HepG2 (cell line): ENCODE results near the gene NPFFR1. TPM values are rescaled to one million over a fixed set of nuclear protein-coding genes. Genes with fewer than 3 reads are reported as not detected.

ENCODE experiments used
- ATAC-seq: fragments of 200-7000 bp; cut with Tn5 transposase; 3 replicates; pipeline ENCODE4 v1.9.1; 2020; ENCODE audit warnings: mild to moderate bottlenecking, moderate library complexity
- BruUV-seq: library from RNA; stranded (reverse); fragments of 400-500 nt; replicated peaks from 2 replicates; lab custom pipeline; 2021; lab: Mats Ljungman, UMichigan
- CTCF ChIA-PET: fragments of 300-600 bp; formaldehyde crosslinking; extraction: SDS; loops from one replicate; lab custom pipeline; 2021; ENCODE audit warnings: low total read pairs, inconsistent platforms, low intra/inter-chr PET ratio; lab: Yijun Ruan, JAX
- POLR2A ChIA-PET: fragments of 350-600 bp; sonication (Branson Sonifier 250); formaldehyde crosslinking; loops from one replicate; lab custom pipeline; 2020; ENCODE audit warnings: antibody characterized with exemption, inconsistent platforms; lab: Yijun Ruan, JAX
- DNase-seq: peaks from one replicate; pipeline ENCODE4 v3.0.0-alpha.2; 2015; ENCODE audit warnings: low spot score
- FAIRE-seq: peaks from 3 replicates; lab custom pipeline; 2011; peaks lifted over from hg19 to GRCh38; lab: Jason Lieb, UNC
- H2AFZ ChIP-seq: one replicate; pipeline ENCODE4 v1.6.1; 2011; ENCODE audit warnings: low read length, inconsistent platforms
- H3K27ac ChIP-seq: fragments of 300-600 bp; 3 replicates; pipeline ENCODE4 v1.8.0; 2011; ENCODE audit warnings: mixed run types, mild to moderate bottlenecking, mixed read lengths, low read length, inconsistent platforms; ENCODE audit not compliant: insufficient read depth; ENCODE audit errors: extremely low read length
- H3K27me3 ChIP-seq, 2 experiments: fragments of 200-600 bp in 1 of 2; 2 replicates in 1 of 2; 3 replicates in 1 of 2; pipeline versions ENCODE4 v1.6.0 to v1.8.0; 2011; ENCODE audit warnings: low read length in 2 of 2, mild to moderate bottlenecking in 2 of 2, moderate library complexity in 2 of 2, inconsistent platforms in 1 of 2; ENCODE audit not compliant: insufficient read depth in 2 of 2, control insufficient read depth in 1 of 2
- H3K36me3 ChIP-seq, 2 experiments: fragments of 200-600 bp in 1 of 2; replicated peaks in 1 of 2; 2 replicates in 1 of 2; 3 replicates in 1 of 2; pipeline versions ENCODE4 v1.5.1 to v1.8.0; 2011; ENCODE audit warnings: low read length in 2 of 2, inconsistent platforms in 1 of 2; ENCODE audit not compliant: insufficient read depth in 2 of 2, control insufficient read depth in 1 of 2
- H3K4me1 ChIP-seq: 2 replicates; pipeline ENCODE4 v1.5.1; 2012; ENCODE audit warnings: low read length, inconsistent platforms; ENCODE audit not compliant: insufficient read depth
- H3K4me2 ChIP-seq: 2 replicates; pipeline ENCODE4 v1.6.0; 2011; ENCODE audit warnings: low read depth, low read length, inconsistent platforms
- H3K4me3 ChIP-seq, 3 experiments: fragments of 200-600 bp in 1 of 3; sonication (generic), shearing (Covaris generic) in 1 of 3; replicated peaks in 1 of 3; 2 replicates each; pipeline ENCODE4 v1.5.1; 2011 to 2016; ENCODE audit warnings: low read length in 3 of 3, inconsistent platforms in 2 of 3, low read depth in 2 of 3, mild to moderate bottlenecking in 2 of 3, control low read depth in 1 of 3, mixed read lengths in 1 of 3; ENCODE audit not compliant: insufficient read depth in 1 of 3
- H3K79me2 ChIP-seq: one replicate; pipeline ENCODE4 v1.6.1; 2011; ENCODE audit warnings: low read length, inconsistent platforms; ENCODE audit not compliant: insufficient read depth
- H3K9ac ChIP-seq: 2 replicates; pipeline ENCODE4 v1.6.0; 2011; ENCODE audit warnings: mild to moderate bottlenecking, low read depth, low read length, inconsistent platforms; ENCODE audit not compliant: insufficient read depth
- H3K9me3 ChIP-seq: 2 replicates; pipeline ENCODE4 v1.5.1; 2012; ENCODE audit warnings: mild to moderate bottlenecking, low read length
- H4K20me1 ChIP-seq: 2 replicates; pipeline ENCODE4 v1.6.0; 2011; ENCODE audit warnings: inconsistent platforms, mild to moderate bottlenecking, low read length, moderate library complexity; ENCODE audit not compliant: insufficient read depth
- HNRNPK ChIP-seq: fragments of 200-400 bp; formaldehyde crosslinking; IDR thresholded peaks from 2 replicates; pipeline ENCODE4 v1.6.1; 2018; ENCODE audit warnings: low read length, low read depth, moderate library complexity, mild to moderate bottlenecking; ENCODE audit not compliant: poor library complexity, severe bottlenecking
- NFE2L2 ChIP-seq: fragments of 150-350 bp; IDR thresholded peaks from 2 replicates; pipeline ENCODE4 v1.6.1; 2014; ENCODE audit warnings: low read length
- PCBP2 ChIP-seq: fragments of 200-400 bp; formaldehyde crosslinking; optimal IDR thresholded peaks from 2 replicates; pipeline ENCODE3; 2018; ENCODE audit warnings: low read length, low read depth; ENCODE audit not compliant: poor library complexity, severe bottlenecking
- WGBS: methylation state at CpG from one replicate; pipeline ENCODE4 v1.1.6; 2017; ENCODE audit warnings: low lambda C conversion rate; 5-methylcytosine and 5-hydroxymethylcytosine counted together
- in situ Hi-C: cut with HindIII; loops from 2 replicates; pipeline ENCODE4 v1.10.0; 2017; ENCODE audit warnings: low pct_unique_long_range_greater_than_20kb; ENCODE audit not compliant: extremely low pct_ligation_motif_present
- intact Hi-C: fragments of 100-400 bp; cut with micrococcal nuclease; formaldehyde crosslinking; loops from one replicate; pipeline ENCODE4 v1.10.0; 2022; ENCODE audit not compliant: unreplicated experiment
- polyA plus RNA-seq, 8 experiments: library from polyadenylated mRNA; depleted of rRNA in 3 of 8; stranded (reverse) in 7 of 8; unstranded in 1 of 8; fragments of >200 nt; fragmentation: Illumina TruSeq in 4 of 8; extraction: Trizol in 4 of 8; gene quantifications; 2 replicates each; pipeline versions ENCODE4 v1.2.1 to v1.2.3, GENCODE V29; 2011 to 2016; ENCODE audit warnings: low read depth in 4 of 8, missing spikeins in 1 of 8, mixed read lengths in 1 of 8; ENCODE audit not compliant: insufficient read depth in 1 of 8
- total RNA-seq, 5 experiments: library from RNA; depleted of rRNA; stranded (reverse); fragments of >200 nt; fragmentation: Illumina TruSeq; extraction: Trizol; gene quantifications; 2 replicates each; pipeline ENCODE4 v1.2.3, GENCODE V29; 2016; ENCODE audit warnings: low read depth in 1 of 5
- TF ChIP-seq, protein P1 (sequence below): sonication (generic); formaldehyde crosslinking; IDR thresholded peaks from 2 replicates; pipeline ENCODE4 v1.5.1; 2020; ENCODE audit warnings: missing genetic modification reagents, mild to moderate bottlenecking, borderline replicate concordance
- TF ChIP-seq, protein P2 (sequence below): sonication (generic); formaldehyde crosslinking; IDR thresholded peaks from 2 replicates; pipeline ENCODE4 v1.4.0; 2020; ENCODE audit warnings: missing genetic modification reagents, low read depth, mild to moderate bottlenecking, borderline replicate concordance

The NPFFR1 gene
- total and polyA plus RNA-seq, 2 of the 13 experiments (the other 11 are each of a cell fraction or from before 2014, with no cell fraction given): under 0.01 TPM; not detected in 1

DNA sequence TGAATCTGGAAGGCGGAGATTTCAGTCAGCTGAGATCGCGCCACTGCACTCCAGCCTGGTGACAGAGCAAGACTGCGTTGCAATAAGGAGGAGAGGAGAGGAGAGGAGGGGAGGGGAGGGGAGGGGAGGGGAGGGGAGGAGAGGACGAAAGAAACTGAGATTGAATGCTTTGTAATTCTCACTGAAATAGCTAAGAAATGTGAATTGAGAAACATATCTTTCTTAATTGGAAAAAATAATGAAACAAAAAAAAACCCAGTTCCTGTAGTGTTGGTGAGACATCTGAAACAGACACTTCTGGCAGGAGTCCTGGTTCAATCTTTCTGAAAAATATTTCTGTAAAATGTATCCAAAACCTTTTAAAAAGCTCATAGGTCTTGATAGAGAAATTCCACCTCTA is 77.0 kb downstream of the NPFFR1 start:
- no peak for FAIRE-seq
- CTCF ChIA-PET: no interaction called here
- no peaks in the 10 kb centered on the region for H4K20me1 ChIP-seq
- peaks cover 20 to 74% of the 10 kb centered on the region in 2 experiments; a peak in 4 of 5 replicates for H3K36me3 ChIP-seq
- no peaks in the 10 kb centered on the region for H3K4me1 ChIP-seq
- H3K4me2 ChIP-seq: no peak overlapping the region
- H3K9ac ChIP-seq: no peak overlapping the region
- H3K4me3 ChIP-seq: no peak overlapping the region
- intact Hi-C loops (no loop called here), in situ Hi-C loops (no loop called here)
- H3K27me3 ChIP-seq: no peaks in the 10 kb centered on the region
- H3K79me2 ChIP-seq: no peaks in the 10 kb centered on the region
- DNase-seq: no peak
- no peak for ATAC-seq
- BruUV-seq: no TSS peak
- H3K9me3 ChIP-seq: no peaks in the 10 kb centered on the region
- H2AFZ ChIP-seq: no peak overlapping the region
- TF ChIP-seq PCBP2 (peak; percentile 40), HNRNPK (peak; percentile 97)
- TF ChIP-seq, protein P1, sequence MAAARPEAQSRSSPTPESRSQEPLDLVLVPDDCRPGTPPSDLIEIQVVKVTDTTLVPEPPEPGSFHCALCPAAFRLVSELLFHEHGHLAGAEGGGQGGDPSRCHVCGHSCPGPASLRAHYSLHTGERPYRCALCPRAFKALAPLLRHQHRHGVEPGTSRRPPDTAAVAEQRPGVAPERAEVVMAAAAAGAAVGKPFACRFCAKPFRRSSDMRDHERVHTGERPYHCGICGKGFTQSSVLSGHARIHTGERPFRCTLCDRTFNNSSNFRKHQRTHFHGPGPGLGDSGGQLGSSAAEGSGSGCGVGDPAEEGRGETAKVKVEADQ (CRISPR knock-in tag): no peak
- POLR2A ChIA-PET: no interaction called here
- over 99% methylated on average over 5 of the region's 5 CpGs for WGBS
- H3K27ac ChIP-seq: no peak overlapping the region

DNA sequence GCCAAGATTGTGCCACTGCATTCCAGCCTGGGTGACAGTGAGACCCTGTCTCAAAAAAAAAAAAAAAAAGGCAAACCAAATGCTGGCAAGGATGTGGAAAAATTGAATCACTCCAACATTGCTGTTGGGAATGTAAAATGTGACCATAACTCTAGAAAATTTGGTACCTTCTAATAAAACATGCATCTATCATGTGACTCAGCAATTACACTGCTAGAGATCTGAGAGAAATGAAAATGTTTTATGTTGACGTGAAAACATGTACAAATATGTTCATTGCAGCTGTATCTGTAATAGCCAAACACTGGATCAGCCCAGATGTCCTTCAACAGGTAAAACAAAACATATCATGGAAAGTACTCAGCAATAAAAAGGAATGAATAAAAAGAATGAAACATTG is 82.7 kb downstream of the NPFFR1 start:
- POLR2A ChIA-PET: no interaction called here

More for the DNA sequence above, 82.7 kb downstream of the NPFFR1 start:
- FAIRE-seq (no peak), ATAC-seq (no peak), DNase-seq (no peak)
- Histone ChIP-seq H3K36me3 (peaks cover 10 to 54% of the 10 kb centered on the region in 2 experiments), H3K27ac (no peak overlapping the region), H3K4me1 (no peaks in the 10 kb centered on the region), H3K9me3 (no peaks in the 10 kb centered on the region), H3K27me3 (no peaks in the 10 kb centered on the region), H2AFZ (no peak overlapping the region), H3K4me2 (no peak overlapping the region), H3K4me3 (no peak overlapping the region), H3K9ac (no peak overlapping the region), H3K79me2 (no peaks in the 10 kb centered on the region), H4K20me1 (no peaks in the 10 kb centered on the region)
- in situ Hi-C loops: no loop called here
- CTCF ChIA-PET: no interaction called here
- intact Hi-C loops: no loop called here
- 91% methylated on average over 1 of the region's 1 CpG for WGBS
- no TSS peak for BruUV-seq
- TF ChIP-seq NFE2L2: peak; percentile 47; the same call in 1 of the 2 replicates
- TF ChIP-seq, protein P2, sequence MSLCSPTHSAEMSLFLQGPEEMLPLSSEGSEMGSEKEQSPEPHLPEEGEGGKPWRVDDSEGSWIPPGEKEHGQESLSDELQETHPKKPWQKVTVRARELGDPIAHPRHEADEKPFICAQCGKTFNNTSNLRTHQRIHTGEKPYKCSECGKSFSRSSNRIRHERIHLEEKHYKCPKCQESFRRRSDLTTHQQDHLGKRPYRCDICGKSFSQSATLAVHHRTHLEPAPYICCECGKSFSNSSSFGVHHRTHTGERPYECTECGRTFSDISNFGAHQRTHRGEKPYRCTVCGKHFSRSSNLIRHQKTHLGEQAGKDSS: no peak
